NCI-H1105 treated with DMSO at 0.1 percent for 48 hours (cell line): ENCODE measurements around the gene RTP3.
"Not testable (repeated sequence)": the region's sequence is repeated elsewhere in the genome, so short reads cannot be mapped to it uniquely, and the experiment has no call there.

Experiments used
- DNase-seq: peaks from one replicate; lab custom pipeline; 2025; lab: John Stamatoyannopoulos, UW

RTP3 gene

DNA sequence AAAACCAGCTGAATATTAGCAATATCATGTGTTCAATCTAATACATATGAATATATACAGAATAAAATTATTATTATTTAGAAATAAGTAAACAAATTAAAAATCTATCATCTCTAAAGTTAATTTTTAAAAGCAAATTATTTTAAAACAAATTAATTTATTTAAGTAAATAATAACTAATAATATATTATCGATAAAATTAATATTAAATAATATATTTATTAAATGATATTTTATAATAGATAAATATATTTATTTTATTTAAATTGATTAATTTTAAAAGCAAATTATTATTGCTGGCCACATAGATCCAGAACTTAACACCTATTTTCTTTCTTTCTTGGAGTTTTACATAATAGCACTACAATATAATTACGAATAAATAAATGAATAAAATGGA lies 22.2 kb downstream of the RTP3 start:
- DNase-seq: no peak

DNA sequence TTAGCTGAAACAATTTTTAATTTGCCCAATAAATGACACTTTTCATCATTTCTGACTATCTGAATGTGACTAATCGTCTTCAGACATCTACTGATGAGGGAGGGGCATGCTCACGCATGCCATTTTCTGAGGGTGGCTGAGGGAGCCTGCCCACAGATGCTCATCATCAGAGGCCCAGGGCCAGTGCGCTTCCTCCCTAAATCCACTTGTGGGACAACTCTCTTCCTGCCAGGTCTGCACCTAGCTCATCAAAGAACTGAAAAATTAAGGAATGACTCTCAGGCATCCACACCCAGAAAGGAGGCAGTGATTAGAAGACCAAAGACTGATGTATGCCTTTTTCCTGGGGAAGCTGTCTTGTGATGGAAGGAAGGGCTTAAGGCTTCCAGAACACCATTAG lies 22.8 kb downstream of the RTP3 start:
- no peak for DNase-seq

DNA sequence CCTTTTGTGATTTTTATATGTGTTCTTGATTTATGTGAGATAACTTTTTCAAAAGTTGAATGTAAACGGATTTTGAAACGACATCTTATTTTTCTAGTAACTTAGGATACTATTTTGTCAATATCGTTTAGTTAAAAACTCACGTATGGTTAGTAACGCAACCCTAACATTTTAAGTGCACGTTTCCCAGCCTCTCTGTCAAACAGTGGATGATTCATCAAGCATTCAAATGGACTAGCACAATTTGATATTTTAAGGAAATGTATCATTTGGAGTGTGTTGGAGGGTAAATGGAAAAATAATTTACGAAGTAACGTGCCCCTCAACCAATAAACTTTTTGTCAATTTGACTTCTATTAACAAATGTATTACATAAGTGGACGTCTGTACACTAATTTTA lies 23.3 kb downstream of the RTP3 start:
- no peak for DNase-seq

DNA sequence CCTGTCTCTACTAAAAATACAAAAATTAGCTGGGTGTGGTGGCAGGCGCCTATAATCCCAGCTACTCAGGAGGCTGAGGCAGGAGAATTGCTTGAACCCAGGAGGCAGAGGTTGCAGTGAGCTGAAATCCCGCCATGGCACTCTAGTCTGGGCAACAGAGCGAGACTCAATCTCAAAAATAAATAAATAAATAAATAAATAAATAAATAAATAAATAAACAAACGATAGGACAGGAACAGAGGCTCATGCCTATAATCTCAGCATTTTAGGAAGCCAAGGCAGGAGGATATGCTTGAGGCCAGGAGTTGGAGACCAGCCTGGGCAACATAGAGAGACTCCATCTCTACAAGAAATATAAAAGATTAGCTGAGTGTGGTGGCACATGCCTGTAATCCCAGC lies 24.4 kb downstream of the RTP3 start:
- DNase-seq: not testable (repeated sequence)

DNA sequence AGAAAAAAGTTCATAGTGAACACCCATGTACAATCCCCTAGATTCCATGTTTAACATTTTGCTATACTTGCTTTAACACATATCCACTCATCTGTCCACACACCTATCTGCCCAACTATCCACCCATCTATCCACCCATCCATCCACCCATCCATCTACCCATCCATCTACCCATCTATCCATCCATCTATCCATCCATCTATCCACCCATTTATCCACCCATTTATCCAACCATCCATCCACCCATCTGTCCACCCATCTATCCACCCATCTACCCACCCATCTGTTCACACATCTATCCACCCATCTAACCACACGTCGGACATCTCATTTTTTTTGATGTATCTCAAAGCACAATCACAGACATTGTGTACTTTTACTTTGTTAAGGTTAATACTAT lies 25.8 kb downstream of the RTP3 start:
- DNase-seq: no peak

DNA sequence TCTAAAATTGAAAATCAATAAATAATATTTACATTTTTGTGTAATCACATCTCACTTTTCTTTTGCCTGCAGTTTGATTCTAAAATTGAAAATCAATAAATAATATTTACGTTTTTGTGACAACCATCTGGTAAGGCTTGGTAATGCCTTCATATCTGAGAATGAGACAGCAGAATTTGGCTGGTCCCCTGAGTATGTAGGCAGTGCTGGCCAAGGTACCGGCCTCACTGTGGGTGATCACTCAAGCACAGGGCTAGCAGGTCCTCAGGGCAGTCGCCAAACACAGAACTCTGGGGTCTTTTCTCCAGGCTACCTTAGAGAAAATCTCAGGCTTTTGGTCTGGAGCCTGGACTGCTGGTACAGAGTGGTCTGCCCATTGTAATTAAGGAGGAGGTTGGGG lies 26.2 kb downstream of the RTP3 start:
- DNase-seq: no peak

DNA sequence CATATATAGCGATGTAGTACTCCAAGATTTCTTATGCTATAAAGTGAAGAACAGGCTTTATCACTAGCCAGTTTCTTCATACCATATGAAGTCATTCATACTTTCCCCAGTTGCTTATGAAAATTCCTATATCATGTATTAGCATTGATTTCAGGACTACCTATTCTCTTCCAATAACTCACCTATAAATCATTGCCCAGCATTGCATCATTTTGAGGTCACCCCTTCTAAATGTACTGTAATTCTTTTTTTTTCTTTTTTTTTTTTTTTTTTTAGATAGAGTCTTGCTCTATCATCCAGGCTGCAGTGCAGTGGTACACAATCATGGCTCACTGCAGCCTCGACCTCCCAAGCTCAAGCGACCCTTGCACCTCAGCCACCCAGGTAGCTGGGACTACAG lies 27.1 kb downstream of the RTP3 start:
- no peak for DNase-seq

DNA sequence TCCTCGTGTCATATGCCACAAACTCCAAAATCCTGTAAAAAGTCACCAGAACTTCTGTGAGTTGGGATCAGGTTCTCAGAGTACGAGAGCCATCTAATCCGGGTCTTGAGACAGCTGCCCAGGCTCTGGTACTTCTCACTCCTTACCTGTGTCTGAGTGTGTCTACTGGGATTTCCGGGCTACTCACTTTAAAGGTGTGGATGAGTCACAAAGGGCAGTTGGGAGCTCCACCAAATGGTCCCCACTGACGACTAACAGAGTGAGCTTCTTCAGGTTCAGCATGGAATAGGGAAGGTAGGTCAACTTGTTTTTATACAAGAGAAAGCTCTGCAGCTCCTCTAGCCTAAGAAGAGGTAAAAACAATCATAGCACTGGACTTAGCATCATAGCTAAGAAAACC lies 29.5 kb downstream of the RTP3 start:
- DNase-seq: no peak

DNA sequence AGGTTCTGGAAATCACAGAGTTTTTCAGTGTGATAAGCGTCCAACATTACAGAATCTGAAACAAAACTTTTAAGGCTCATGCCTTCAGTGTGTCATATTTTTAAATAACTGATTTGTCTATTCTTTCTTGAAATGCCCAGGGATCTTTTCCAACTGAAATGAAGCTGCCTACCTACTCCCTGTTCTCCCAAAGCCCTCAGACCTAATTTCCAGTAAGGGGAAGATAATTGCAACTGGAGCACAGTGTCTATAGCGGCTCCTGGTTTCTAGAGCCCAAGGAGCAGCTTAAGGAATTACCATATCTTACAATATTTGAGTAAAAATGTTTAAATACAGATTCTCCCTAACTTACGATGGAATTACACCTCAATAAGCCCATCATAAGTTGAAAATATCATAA lies 35.3 kb downstream of the RTP3 start:
- DNase-seq: no peak

DNA sequence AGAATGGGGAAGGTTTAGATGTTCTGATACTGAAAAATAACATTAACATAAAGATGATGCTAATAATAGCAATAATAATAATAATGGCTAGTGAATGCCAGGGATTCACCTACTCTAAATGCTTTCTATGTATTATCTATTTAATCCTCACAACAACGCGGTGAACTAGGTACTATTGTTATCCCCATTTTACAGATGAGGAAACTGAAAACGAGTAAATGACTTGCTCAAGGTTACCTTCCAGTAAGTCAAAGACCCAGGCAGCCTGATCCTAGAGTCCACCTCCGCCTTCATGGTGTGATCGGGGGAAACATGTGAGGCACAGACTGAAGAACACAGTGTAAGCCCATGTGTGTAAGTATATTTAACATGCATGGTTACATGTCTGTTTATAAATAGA lies 38.0 kb downstream of the RTP3 start:
- no peak for DNase-seq

DNA sequence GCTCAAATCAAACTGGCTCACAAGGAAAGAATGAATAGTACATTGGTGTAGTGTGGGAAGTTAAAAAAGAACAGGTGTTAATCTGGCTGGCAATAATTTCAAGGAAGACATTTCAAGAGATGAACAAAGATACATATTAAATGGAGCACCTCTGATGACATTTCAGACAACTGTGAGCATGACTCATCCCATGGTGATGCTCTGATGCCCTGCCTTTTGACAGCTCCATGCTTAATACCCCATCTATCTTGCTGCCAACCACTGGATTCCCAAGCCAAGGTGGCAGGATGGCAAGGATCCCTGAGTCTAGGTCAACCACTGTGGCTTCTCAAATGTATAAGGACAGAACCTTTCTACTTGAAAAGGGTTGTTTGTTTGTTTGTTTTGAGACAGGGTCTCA lies 39.0 kb downstream of the RTP3 start:
- no peak for DNase-seq

DNA sequence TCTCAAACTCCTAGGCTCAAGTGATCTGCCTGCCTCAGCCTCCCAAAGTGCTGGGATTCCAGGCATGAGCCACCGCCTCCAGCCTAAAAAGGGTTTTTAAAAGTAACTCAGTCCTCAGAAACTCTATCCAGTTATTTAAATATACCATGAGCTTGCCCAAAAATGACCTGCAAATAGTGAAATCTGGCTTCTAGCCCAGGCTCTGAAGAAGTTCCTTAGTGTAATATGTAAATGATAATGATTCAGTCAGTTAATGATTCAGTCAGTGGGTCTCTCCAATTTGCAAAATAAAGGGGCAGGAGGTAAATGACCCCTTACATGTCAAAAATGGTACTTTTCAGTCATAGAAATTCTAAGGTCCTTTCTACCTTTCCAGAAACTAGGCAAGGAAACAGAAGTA lies 39.5 kb downstream of the RTP3 start:
- DNase-seq: no peak

DNA sequence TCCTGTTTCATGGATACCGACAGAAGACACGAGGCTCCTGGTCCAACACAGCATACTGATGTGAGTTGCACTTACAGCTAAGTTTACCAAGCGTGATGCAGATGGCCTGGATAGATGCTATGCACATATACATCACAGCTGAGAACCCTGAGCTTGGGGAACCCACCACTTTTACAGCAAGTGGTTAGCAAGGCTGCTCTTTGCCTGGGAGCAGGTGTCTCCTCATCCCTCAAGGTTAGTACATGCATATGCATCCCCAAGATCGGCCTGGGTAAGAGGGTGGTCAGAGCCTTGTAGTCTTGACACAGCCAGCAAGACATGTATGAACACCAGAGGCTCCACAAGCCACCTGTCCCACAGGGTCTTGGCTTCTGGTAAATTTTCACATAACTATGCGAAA lies 40.0 kb downstream of the RTP3 start:
- no peak for DNase-seq

DNA sequence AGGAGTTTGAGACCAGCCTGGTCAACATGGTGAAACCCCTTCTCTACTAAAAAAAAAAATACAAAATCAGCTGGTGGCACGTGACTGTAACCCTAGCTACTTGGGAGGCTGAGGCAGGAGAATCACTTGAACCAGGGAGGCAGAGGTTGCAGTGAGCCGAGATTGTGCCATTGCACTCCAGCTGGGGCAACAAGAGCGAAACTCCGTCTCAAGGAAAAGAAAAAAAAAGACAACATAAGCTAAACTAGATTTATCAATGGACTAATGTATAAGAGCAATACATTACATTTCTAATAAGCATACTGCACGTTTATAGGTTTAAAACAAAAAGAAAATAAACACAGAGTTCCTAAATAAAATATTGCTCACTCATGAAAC lies 40.6 kb downstream of the RTP3 start:
- not testable (repeated sequence) for DNase-seq

DNA sequence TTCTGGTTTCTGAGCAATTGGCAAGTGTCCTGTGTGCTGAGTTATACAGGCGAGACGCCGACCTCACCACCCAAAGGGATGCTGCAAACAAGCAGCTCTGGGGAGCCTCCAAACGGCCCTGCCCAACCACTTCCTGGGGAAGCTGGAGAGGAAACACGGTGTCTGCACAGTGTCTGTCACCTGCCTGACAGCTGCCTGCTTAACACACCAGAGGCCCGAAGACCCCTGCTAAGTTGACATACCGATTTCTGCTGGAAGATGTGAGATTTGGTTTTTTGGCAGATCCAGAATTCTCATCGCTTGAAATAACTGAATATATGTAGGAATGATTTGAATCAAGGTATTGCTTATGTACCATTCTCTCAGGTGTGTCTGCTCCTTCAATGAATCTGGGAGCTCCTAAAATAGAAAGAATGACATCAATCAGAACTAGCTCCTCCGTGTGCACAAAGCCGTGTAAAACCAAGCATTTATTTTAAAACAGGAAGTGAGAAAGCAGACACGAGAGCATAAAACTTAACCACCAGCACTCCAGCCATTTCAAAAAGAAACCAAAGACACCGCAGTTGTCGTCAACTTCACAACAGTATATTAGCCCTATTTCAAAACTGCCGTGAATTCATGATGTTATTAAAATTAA lies 41.1 kb downstream of the RTP3 start:
- no peak for DNase-seq

DNA sequence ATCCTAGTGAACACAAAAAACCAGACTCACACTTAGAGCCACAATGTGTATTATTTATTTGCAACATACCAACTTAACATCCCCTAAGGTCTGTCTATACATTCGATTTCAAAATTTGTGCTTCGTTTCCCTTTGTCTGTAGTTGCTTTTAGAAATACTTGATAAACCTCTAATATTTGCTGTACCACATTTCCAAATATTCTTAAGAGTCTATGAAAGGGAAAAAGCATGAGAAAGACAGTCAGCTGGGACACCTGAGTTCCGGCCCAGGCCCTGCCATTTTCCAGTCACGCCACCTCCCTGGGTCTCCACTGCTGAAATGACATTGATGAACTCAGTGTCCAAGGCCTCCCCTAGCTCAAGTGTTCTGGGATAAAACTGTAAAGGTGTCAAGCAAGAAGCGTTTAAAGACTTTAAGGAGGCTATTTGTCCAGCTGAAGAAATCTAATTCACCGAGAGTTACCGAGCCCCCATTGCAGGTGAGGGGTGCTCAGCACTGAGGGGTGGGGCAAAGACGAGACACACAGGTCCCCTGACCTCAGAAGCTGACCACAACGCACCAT lies 41.7 kb downstream of the RTP3 start:
- DNase-seq: no peak

DNA sequence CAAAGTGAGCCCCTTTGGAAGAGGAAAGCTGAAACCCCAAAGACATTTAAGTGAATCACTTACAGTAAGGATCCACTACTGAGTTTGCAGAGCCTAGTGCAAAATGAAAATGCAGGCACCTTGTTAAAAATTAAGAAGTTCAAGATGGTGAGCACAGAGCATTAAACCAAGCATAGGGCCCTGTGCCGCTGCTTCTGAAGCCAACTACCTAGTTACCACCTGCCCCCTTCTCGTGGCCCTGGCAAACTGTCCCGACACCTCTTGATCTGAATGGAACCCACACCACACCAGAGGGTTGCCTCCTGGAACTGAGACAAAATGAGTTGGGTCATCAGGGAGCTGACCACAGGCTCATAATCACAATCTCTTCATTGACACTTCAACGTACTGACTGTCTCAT lies 42.8 kb downstream of the RTP3 start:
- DNase-seq: no peak

DNA sequence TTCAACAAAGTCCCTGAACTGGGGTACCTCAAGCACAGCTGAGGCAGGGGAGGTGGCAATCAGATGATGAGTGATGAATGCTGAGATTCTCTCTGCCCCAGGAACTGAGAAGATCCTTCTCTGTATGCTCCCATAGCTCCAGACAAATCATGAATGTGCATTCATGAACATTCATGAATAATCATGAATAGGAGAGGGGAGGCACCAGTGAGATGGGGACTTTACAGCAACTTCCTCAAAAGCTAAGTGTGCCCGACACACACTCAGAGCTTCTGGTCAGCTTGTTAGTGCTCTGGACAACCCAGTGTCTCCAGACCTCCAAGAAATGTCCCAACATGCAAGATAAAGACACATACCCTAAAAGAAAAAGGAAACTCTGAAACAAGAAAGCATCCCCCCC lies 44.1 kb downstream of the RTP3 start:
- DNase-seq: no peak

DNA sequence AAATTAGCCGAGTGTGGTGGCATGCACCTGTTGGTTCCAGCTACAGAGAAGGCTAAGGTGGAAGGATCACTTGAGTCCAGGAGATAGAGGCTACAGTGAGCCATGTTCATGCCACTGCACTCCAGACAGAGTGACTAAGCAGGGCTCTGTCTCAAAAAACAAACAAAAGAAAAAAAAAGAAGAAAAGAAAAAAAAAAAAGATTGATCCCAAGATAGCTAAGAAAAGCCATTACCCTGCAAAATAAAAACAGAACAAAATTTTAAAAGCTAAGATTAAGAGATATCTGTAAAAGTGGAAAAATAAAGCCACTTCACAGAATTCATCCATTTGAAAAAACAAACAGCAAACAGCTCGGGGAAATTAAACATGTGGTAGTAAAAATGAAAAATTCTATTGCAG lies 44.6 kb downstream of the RTP3 start:
- no peak for DNase-seq

DNA sequence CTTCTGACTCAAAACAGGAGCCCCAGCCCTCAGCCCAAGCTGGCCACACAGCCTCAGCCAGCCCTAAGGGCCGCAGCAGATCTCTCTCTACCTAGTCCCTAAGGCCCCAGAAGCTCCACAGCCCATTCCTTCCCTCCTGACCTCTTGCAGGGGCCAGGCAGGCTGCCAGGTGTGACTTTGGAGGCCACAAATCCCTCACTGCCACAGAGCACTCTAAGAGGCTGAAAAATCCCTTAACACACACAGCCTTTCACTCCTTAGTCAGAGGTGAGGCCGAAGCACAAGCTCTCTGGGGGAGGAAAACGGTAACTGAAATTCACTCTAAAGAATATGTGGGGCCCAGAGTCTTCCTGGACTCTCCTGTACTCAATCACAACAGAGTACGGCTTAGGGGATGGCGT lies 45.0 kb downstream of the RTP3 start:
- DNase-seq: no peak

DNA sequence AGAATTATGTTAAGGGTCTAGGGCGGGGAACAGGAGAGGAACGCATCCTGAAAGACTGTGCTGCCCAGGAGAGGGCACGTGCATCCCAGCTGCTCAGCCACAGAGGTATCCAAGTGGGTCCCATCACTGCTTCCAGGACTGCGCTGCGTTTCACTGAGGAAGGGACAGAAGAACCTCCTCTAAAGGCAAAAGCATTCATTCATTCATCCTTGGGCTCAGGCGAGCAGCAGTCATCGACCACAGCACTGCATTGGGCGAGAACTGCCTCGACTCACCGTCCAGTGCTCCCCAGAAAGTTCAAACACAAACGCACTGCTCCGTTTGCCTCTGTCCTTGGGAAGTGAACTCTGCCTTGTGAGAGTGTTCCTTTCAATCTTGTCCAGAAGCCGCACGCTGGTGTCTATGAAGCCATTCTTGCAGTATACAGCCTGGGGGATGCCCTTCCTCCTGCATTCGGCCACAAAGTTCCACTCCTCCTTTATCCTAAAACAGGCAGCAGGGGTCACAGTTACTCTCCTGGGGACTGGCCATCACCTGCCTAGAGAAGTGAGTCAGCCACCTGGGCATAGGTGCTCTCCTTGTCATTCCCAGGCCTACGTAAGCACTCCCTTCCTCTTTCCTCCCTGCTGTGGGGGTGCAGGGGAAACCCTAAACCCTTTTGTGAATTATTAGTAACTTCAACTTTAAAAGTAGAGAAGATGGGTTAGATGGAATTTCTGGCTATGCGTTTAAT lies 47.2 kb downstream of the RTP3 start:
- no peak for DNase-seq

DNA sequence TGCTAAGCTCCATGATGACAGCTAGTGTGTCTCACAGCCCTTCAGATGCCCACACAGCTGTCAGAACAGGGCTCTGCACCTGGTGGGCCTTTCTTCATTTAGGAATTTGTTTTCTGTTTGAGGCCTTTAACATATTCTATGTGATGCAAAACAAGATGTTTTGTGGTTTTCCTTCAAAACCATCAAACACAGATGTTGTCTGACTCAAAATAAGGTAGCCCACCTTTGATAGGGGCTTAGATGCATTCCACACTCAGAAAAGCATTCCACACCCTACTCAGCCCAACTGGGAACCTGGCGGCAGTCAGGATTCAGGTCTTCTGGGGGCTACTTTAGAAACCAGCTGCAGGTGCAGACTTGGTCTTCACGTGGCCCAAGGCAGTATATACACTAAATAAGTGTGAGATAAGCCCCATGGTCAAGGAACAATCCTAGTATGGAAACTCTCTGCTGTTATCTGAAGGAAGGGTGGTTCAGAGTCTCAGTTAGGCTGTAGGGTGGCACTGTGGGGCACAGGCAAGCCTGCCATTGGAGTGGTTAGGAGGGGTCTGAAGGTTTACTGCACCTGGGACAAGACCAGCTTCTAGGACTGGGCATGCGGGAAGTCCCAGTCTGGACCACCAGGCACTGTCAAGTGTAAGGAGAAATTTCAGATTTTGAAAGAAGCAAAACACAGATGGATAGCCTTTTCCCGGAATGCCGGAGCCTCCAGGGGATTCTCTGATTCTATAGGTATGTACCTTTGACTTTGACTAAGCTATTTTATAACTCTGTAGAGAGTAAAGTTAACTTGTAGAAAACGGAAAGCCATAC lies 48.2 kb downstream of the RTP3 start:
- no peak for DNase-seq

DNA sequence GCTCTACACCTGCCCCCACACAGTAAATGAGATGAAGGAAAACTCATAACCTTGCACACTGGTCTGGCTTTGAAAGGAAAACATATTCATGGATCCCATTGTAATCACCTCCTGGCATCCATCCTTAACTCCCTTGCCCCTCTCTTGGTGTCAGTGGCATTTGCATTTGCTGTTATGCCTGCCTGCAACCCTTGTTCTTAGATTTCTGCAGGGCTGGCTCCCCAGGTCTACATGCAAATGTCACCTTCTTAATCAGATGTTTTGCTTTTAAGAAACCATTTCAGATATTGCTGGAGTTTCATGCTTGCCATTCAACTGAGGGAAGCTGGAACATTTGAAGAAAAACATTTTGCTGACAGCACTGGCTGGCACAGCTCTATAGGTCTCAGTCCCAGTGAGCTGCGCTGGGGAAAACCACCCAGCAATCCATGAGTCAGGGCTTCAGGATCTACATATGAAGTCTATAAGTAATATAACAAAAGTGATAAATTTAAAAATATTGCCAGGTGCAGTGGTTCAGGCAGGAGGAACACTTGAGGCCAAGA lies 49.2 kb downstream of the RTP3 start:
- no peak for DNase-seq
